ENCODE data around the gene ADGRG7. TPM values are rescaled to one million over a fixed set of nuclear protein-coding genes. Genes with fewer than 3 reads are reported as not detected.

ADGRG7 gene
- total and polyA plus RNA-seq, 9 of the 15 experiments (the other 6 are each of a cell fraction or from before 2014, with no cell fraction given): 0.03 TPM; not detected in 7

DNA sequence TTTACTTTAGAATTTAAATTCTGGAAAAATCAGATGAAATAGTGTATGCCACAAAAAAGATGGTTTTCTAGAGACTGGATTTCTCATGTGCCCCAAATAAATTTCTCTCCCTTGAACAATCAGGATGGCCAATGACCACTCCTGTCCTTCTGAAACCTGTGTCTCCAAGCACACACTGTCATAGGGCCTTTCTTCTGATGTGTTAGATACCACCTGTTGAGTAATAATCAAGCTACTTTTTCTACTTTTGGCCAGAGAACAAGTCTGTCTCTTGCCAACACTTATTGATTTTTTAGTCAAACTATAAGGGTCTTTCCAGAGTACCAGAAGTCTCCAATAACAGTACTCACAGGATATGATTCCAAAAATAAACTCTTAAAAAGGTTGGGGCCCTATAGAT is 83.8 kb downstream of the ADGRG7 start:
- FAIRE-seq: no peak
- BruUV-seq (replicated peaks): no TSS peak

More for the DNA sequence above, 83.8 kb downstream of the ADGRG7 start:
- intact Hi-C loops (cut with micrococcal nuclease) (no loop called here), in situ Hi-C loops (cut with MboI) (no loop called here)
- Histone ChIP-seq H3K79me2 (ENCODE audit: control insufficient read depth, insufficient read depth, low read length) (no peaks in the 10 kb centered on the region), H3K27ac (ENCODE audit: extremely low read depth, low read depth, low read length) (no peak overlapping the region), H4K20me1 (replicated peaks; ENCODE audit: control insufficient read depth, insufficient read depth, low read length) (no peaks in the 10 kb centered on the region), H3K27me3 (ENCODE audit: control insufficient read depth in 2 of 2, insufficient read depth in 2 of 2, low read length in 2 of 2) (no peaks in the 10 kb centered on the region), H3K9me1 (ENCODE audit: control insufficient read depth, insufficient read depth, low read length) (no peaks in the 10 kb centered on the region), H2AFZ (ENCODE audit: low read depth, low read length) (no peak overlapping the region), H3K4me2 (ENCODE audit: insufficient read depth, low read length) (no peak overlapping the region), H3K9me3 (replicated peaks; ENCODE audit: control insufficient read depth, insufficient read depth, low read depth, low read length) (no peaks in the 10 kb centered on the region), H3K4me1 (replicated peaks in 1 of 2; ENCODE audit: control insufficient read depth in 2 of 2, insufficient read depth in 2 of 2, low read length in 2 of 2) (no peaks in the 10 kb centered on the region), H3K9ac (ENCODE audit: insufficient read depth in 1 of 2, low read depth in 2 of 2, low read length in 2 of 2) (no peak overlapping the region), H3K4me3 (no peak overlapping the region), H3K36me3 (ENCODE audit: control insufficient read depth, insufficient read depth, low read length) (no peaks in the 10 kb centered on the region)
- ATAC-seq (no peak), DNase-seq (ENCODE audit: extremely low read depth in 1 of 4, low spot score in 3 of 4) (no peak)
- POLR2A ChIA-PET: no interaction called here
- CTCF ChIA-PET (ENCODE audit: low intra/inter-chr PET ratio): no interaction called here
- TF ChIP-seq CBX2 (IDR thresholded peaks at IDR 0.05; ENCODE audit: insufficient read depth, low read length, poor library complexity, severe bottlenecking): no peak
- TF ChIP-seq TCFL5 (CRISPR knock-in tag; conservative IDR thresholded peaks at IDR 0.05): no peak
- no peak for TF ChIP-seq TAF1 (IDR thresholded peaks at IDR 0.05; ENCODE audit: control insufficient read depth, extremely low read depth, insufficient read depth, low read length, severe bottlenecking)
- TF ChIP-seq, protein P1, sequence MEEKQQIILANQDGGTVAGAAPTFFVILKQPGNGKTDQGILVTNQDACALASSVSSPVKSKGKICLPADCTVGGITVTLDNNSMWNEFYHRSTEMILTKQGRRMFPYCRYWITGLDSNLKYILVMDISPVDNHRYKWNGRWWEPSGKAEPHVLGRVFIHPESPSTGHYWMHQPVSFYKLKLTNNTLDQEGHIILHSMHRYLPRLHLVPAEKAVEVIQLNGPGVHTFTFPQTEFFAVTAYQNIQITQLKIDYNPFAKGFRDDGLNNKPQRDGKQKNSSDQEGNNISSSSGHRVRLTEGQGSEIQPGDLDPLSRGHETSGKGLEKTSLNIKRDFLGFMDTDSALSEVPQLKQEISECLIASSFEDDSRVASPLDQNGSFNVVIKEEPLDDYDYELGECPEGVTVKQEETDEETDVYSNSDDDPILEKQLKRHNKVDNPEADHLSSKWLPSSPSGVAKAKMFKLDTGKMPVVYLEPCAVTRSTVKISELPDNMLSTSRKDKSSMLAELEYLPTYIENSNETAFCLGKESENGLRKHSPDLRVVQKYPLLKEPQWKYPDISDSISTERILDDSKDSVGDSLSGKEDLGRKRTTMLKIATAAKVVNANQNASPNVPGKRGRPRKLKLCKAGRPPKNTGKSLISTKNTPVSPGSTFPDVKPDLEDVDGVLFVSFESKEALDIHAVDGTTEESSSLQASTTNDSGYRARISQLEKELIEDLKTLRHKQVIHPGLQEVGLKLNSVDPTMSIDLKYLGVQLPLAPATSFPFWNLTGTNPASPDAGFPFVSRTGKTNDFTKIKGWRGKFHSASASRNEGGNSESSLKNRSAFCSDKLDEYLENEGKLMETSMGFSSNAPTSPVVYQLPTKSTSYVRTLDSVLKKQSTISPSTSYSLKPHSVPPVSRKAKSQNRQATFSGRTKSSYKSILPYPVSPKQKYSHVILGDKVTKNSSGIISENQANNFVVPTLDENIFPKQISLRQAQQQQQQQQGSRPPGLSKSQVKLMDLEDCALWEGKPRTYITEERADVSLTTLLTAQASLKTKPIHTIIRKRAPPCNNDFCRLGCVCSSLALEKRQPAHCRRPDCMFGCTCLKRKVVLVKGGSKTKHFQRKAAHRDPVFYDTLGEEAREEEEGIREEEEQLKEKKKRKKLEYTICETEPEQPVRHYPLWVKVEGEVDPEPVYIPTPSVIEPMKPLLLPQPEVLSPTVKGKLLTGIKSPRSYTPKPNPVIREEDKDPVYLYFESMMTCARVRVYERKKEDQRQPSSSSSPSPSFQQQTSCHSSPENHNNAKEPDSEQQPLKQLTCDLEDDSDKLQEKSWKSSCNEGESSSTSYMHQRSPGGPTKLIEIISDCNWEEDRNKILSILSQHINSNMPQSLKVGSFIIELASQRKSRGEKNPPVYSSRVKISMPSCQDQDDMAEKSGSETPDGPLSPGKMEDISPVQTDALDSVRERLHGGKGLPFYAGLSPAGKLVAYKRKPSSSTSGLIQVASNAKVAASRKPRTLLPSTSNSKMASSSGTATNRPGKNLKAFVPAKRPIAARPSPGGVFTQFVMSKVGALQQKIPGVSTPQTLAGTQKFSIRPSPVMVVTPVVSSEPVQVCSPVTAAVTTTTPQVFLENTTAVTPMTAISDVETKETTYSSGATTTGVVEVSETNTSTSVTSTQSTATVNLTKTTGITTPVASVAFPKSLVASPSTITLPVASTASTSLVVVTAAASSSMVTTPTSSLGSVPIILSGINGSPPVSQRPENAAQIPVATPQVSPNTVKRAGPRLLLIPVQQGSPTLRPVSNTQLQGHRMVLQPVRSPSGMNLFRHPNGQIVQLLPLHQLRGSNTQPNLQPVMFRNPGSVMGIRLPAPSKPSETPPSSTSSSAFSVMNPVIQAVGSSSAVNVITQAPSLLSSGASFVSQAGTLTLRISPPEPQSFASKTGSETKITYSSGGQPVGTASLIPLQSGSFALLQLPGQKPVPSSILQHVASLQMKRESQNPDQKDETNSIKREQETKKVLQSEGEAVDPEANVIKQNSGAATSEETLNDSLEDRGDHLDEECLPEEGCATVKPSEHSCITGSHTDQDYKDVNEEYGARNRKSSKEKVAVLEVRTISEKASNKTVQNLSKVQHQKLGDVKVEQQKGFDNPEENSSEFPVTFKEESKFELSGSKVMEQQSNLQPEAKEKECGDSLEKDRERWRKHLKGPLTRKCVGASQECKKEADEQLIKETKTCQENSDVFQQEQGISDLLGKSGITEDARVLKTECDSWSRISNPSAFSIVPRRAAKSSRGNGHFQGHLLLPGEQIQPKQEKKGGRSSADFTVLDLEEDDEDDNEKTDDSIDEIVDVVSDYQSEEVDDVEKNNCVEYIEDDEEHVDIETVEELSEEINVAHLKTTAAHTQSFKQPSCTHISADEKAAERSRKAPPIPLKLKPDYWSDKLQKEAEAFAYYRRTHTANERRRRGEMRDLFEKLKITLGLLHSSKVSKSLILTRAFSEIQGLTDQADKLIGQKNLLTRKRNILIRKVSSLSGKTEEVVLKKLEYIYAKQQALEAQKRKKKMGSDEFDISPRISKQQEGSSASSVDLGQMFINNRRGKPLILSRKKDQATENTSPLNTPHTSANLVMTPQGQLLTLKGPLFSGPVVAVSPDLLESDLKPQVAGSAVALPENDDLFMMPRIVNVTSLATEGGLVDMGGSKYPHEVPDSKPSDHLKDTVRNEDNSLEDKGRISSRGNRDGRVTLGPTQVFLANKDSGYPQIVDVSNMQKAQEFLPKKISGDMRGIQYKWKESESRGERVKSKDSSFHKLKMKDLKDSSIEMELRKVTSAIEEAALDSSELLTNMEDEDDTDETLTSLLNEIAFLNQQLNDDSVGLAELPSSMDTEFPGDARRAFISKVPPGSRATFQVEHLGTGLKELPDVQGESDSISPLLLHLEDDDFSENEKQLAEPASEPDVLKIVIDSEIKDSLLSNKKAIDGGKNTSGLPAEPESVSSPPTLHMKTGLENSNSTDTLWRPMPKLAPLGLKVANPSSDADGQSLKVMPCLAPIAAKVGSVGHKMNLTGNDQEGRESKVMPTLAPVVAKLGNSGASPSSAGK (IDR thresholded peaks at IDR 0.05): no peak
